HUES48 (cell line): ENCODE measurements around the gene CABCOCO1.

Experiments
- H3K27ac ChIP-seq: one replicate; pipeline ENCODE4 v1.7.0; 2013; ENCODE audit warnings: low read depth, low read length, inconsistent platforms
- H3K27me3 ChIP-seq: 2 replicates; pipeline ENCODE4 v1.6.1; 2013; ENCODE audit warnings: mild to moderate bottlenecking, low read length; ENCODE audit not compliant: control insufficient read depth, insufficient read depth
- H3K36me3 ChIP-seq: 2 replicates; pipeline ENCODE4 v1.6.1; 2013; ENCODE audit warnings: low read length; ENCODE audit not compliant: control insufficient read depth, insufficient read depth
- H3K4me1 ChIP-seq: 2 replicates; pipeline ENCODE4 v1.6.1; 2013; ENCODE audit warnings: mild to moderate bottlenecking, low read length; ENCODE audit not compliant: control insufficient read depth, insufficient read depth
- H3K4me3 ChIP-seq: 2 replicates; pipeline ENCODE4 v1.5.1; 2013; ENCODE audit warnings: mild to moderate bottlenecking, low read depth, low read length
- H3K9ac ChIP-seq: 2 replicates; pipeline ENCODE4 v1.6.1; 2013; ENCODE audit warnings: mild to moderate bottlenecking, low read depth, low read length, moderate library complexity
- H3K9me3 ChIP-seq: 2 replicates; pipeline ENCODE4 v1.6.1; 2013; ENCODE audit warnings: low read length; ENCODE audit not compliant: control insufficient read depth, insufficient read depth

The CABCOCO1 gene

GRCh38 chr10:61765176-61766087, 102.7 kb downstream of the CABCOCO1 start:
- Histone ChIP-seq H3K4me3 (no peak overlapping the region), H3K9me3 (no peaks in the 10 kb centered on the region), H3K4me1 (peaks cover 7% of the 10 kb centered on the region; the same call in 1 of the 2 replicates), H3K27ac (no peak overlapping the region), H3K36me3 (no peaks in the 10 kb centered on the region), H3K27me3 (no peaks in the 10 kb centered on the region), H3K9ac (no peak overlapping the region)

GRCh38 chr10:61766927-61767326, 104.2 kb downstream of the CABCOCO1 start:
- Histone ChIP-seq H3K27ac (no peak overlapping the region), H3K9me3 (no peaks in the 10 kb centered on the region), H3K27me3 (no peaks in the 10 kb centered on the region), H3K4me3 (no peak overlapping the region), H3K4me1 (peaks cover 7% of the 10 kb centered on the region; the same call in 1 of the 2 replicates), H3K36me3 (no peaks in the 10 kb centered on the region), H3K9ac (no peak overlapping the region)

- Histone ChIP-seq H3K36me3 (no peaks in the 10 kb centered on the region), H3K27ac (no peak overlapping the region), H3K9me3 (no peaks in the 10 kb centered on the region; the same call in 1 of the 2 replicates), H3K4me1 (peaks cover 1% of the 10 kb centered on the region; the same call in 1 of the 2 replicates), H3K4me3 (no peak overlapping the region), H3K27me3 (no peaks in the 10 kb centered on the region), H3K9ac (no peak overlapping the region)
These were observed 111.3 kb downstream of the CABCOCO1 start for GRCh38 chr10:61774031-61774430.

- no peaks in the 10 kb centered on the region for H3K27me3 ChIP-seq
- H3K27ac ChIP-seq, result no peak overlapping the region
- H3K9ac ChIP-seq, result no peak overlapping the region
- H3K9me3 ChIP-seq, result no peaks in the 10 kb centered on the region; the same call in 1 of the 2 replicates
- no peak overlapping the region for H3K4me3 ChIP-seq
- H3K36me3 ChIP-seq, result no peaks in the 10 kb centered on the region
- H3K4me1 ChIP-seq, result peaks cover 7% of the 10 kb centered on the region; the same call in 1 of the 2 replicates
These were observed 112.4 kb downstream of the CABCOCO1 start for GRCh38 chr10:61775111-61775510.

GRCh38 chr10:61776615-61777266, 114.0 kb downstream of the CABCOCO1 start:
- Histone ChIP-seq H3K27ac (no peak overlapping the region), H3K9me3 (no peaks in the 10 kb centered on the region; the same call in 1 of the 2 replicates), H3K36me3 (no peaks in the 10 kb centered on the region), H3K4me1 (peaks cover 7% of the 10 kb centered on the region; the same call in 1 of the 2 replicates), H3K9ac (no peak overlapping the region), H3K4me3 (no peak overlapping the region), H3K27me3 (no peaks in the 10 kb centered on the region)

GRCh38 chr10:61778137-61778536, 115.4 kb downstream of the CABCOCO1 start:
- no peaks in the 10 kb centered on the region for H3K36me3 ChIP-seq
- no peak overlapping the region for H3K27ac ChIP-seq
- no peaks in the 10 kb centered on the region for H3K27me3 ChIP-seq
- H3K4me1 ChIP-seq, result peaks cover 7% of the 10 kb centered on the region; the same call in 1 of the 2 replicates
- H3K9me3 ChIP-seq, result no peaks in the 10 kb centered on the region; the same call in 1 of the 2 replicates
- H3K9ac ChIP-seq, result no peak overlapping the region
- H3K4me3 ChIP-seq, result no peak overlapping the region

GRCh38 chr10:61779276-61779675, 116.5 kb downstream of the CABCOCO1 start:
- no peak overlapping the region for H3K27ac ChIP-seq
- H3K9ac ChIP-seq, result no peak overlapping the region
- H3K4me3 ChIP-seq, result no peak overlapping the region
- H3K36me3 ChIP-seq, result no peaks in the 10 kb centered on the region
- no peaks in the 10 kb centered on the region for H3K27me3 ChIP-seq
- peaks cover 7% of the 10 kb centered on the region; the same call in 1 of the 2 replicates for H3K4me1 ChIP-seq
- H3K9me3 ChIP-seq, result no peaks in the 10 kb centered on the region; the same call in 1 of the 2 replicates

GRCh38 chr10:61779950-61780659, 117.4 kb downstream of the CABCOCO1 start:
- Histone ChIP-seq H3K9ac (no peak overlapping the region), H3K27me3 (no peaks in the 10 kb centered on the region), H3K4me3 (no peak overlapping the region), H3K36me3 (no peaks in the 10 kb centered on the region), H3K9me3 (no peaks in the 10 kb centered on the region), H3K27ac (no peak overlapping the region), H3K4me1 (peaks cover 7% of the 10 kb centered on the region; the same call in 1 of the 2 replicates)

- no peak overlapping the region for H3K27ac ChIP-seq
- H3K27me3 ChIP-seq, result no peaks in the 10 kb centered on the region
- no peaks in the 10 kb centered on the region for H3K36me3 ChIP-seq
- H3K9ac ChIP-seq, result no peak overlapping the region
- no peak overlapping the region for H3K4me3 ChIP-seq
- H3K9me3 ChIP-seq, result no peaks in the 10 kb centered on the region
- peaks cover 7% of the 10 kb centered on the region; the same call in 1 of the 2 replicates for H3K4me1 ChIP-seq
These were observed 118.0 kb downstream of the CABCOCO1 start for GRCh38 chr10:61780732-61781131.

- Histone ChIP-seq H3K4me3 (no peak overlapping the region), H3K9ac (no peak overlapping the region), H3K27me3 (no peaks in the 10 kb centered on the region), H3K36me3 (no peaks in the 10 kb centered on the region), H3K4me1 (peaks cover 7% of the 10 kb centered on the region; the same call in 1 of the 2 replicates), H3K9me3 (no peaks in the 10 kb centered on the region), H3K27ac (no peak overlapping the region)
These were observed 119.3 kb downstream of the CABCOCO1 start for GRCh38 chr10:61781969-61782403.
